HCT116 (cell line): ENCODE data around the gene MTERF4. TPM values are rescaled to one million over a fixed set of nuclear protein-coding genes. Genes with fewer than 3 reads are reported as not detected.

ENCODE experiments used
- ATAC-seq: fragments of 200-7000 bp; cut with Tn5 transposase; 2 replicates; pipeline ENCODE4 v1.9.1; 2020; ENCODE audit warnings: mild to moderate bottlenecking, moderate library complexity
- BruUV-seq: library from RNA; stranded (reverse); fragments of 400-500 nt; replicated peaks from 2 replicates; lab custom pipeline; 2021; lab: Mats Ljungman, UMichigan
- CTCF ChIA-PET: fragments of 300-600 bp; sonication (Branson Sonifier 250); formaldehyde crosslinking; loops from one replicate; lab custom pipeline; 2021; ENCODE audit warnings: antibody characterized with exemption; lab: Charles Lee
- POLR2A ChIA-PET: fragments of 300-600, 350-600 bp; sonication (Branson Sonifier 250); formaldehyde crosslinking; loops from one replicate; lab custom pipeline; 2021; ENCODE audit warnings: antibody characterized with exemption; lab: Charles Lee
- RAD21 ChIA-PET, 2 experiments: fragments of 300-600 bp; sonication (Branson Sonifier 250); formaldehyde crosslinking; loops; one replicate each; lab custom pipeline; 2023; ENCODE audit warnings: low total read pairs in 2 of 2; ENCODE audit not compliant: uncharacterized antibody in 2 of 2, unreplicated experiment in 2 of 2, low non-redundant PET in 1 of 2; lab: Charles Lee
- DNase-seq: peaks from one replicate; pipeline ENCODE4 v3.0.0-alpha.2; 2010; ENCODE audit warnings: low read depth, low spot score
- H2AFZ ChIP-seq: fragments of 200-600 bp; shearing (Covaris generic), sonication (generic); 2 replicates; pipeline ENCODE4 v1.6.1; 2017; ENCODE audit warnings: low read depth, mixed run types, mixed read lengths, antibody characterized with exemption, low read length; ENCODE audit not compliant: poor library complexity, severe bottlenecking
- H3K27ac ChIP-seq: 2 replicates; pipeline ENCODE4 v1.5.1; 2012; ENCODE audit warnings: low read depth, low read length
- H3K27me3 ChIP-seq: fragments of 200-600 bp; sonication (generic); 2 replicates; pipeline ENCODE4 v1.6.1; 2016; ENCODE audit warnings: mixed run types, low read length, mixed read lengths; ENCODE audit not compliant: insufficient read depth
- H3K36me3 ChIP-seq, 2 experiments: fragments of 200-500 bp in 1 of 2; fragments of 200-600 bp in 1 of 2; sonication (Bioruptor generic) in 1 of 2; sonication (generic) in 1 of 2; 2 replicates each; pipeline versions ENCODE4 v1.5.1 to v1.6.1; 2014 to 2016; ENCODE audit warnings: low read length in 2 of 2, inconsistent platforms in 1 of 2, mixed read lengths in 1 of 2, mixed run types in 1 of 2; ENCODE audit not compliant: insufficient read depth in 2 of 2, control insufficient read depth in 1 of 2
- H3K4me1 ChIP-seq, 2 experiments: fragments of 200-600 bp in 1 of 2; sonication (generic) in 1 of 2; 2 replicates each; pipeline versions ENCODE4 v1.5.1 to v1.6.1; 2012 to 2017; ENCODE audit warnings: low read length in 2 of 2, inconsistent platforms in 1 of 2, mild to moderate bottlenecking in 1 of 2, mixed read lengths in 1 of 2, mixed run types in 1 of 2, moderate library complexity in 1 of 2; ENCODE audit not compliant: insufficient read depth in 2 of 2, control insufficient read depth in 1 of 2
- H3K4me2 ChIP-seq: fragments of 200-600 bp; sonication (generic); 2 replicates; pipeline ENCODE4 v1.6.1; 2017; ENCODE audit warnings: mixed run types, low read length, mixed read lengths
- H3K4me3 ChIP-seq, 2 experiments: fragments of 200-600 bp in 1 of 2; sonication (generic) in 1 of 2; replicated peaks in 1 of 2; 2 replicates each; pipeline ENCODE4 v1.5.1; 2011 to 2016; ENCODE audit warnings: low read length in 2 of 2, control low read depth in 1 of 2, low read depth in 1 of 2, mild to moderate bottlenecking in 1 of 2, mixed read lengths in 1 of 2, mixed run types in 1 of 2
- H3K79me2 ChIP-seq: fragments of 200-600 bp; sonication (generic); 2 replicates; pipeline ENCODE4 v1.6.1; 2017; ENCODE audit warnings: mild to moderate bottlenecking, mixed run types, low read length, moderate library complexity, mixed read lengths; ENCODE audit not compliant: insufficient read depth
- H3K9ac ChIP-seq: fragments of 200-600 bp; sonication (generic); 2 replicates; pipeline ENCODE4 v1.6.1; 2016; ENCODE audit warnings: low read length, mixed read lengths
- H3K9me2 ChIP-seq: fragments of 200-600 bp; sonication (generic), shearing (Covaris generic); 2 replicates; pipeline ENCODE4 v1.6.1; 2017; ENCODE audit warnings: mixed run types, mild to moderate bottlenecking, moderate library complexity; ENCODE audit not compliant: insufficient read depth
- H3K9me3 ChIP-seq, 2 experiments: fragments of 200-500 bp in 1 of 2; fragments of 200-600 bp in 1 of 2; sonication (Bioruptor generic) in 1 of 2; sonication (generic) in 1 of 2; 2 replicates each; pipeline ENCODE4 v1.6.1; 2014 to 2017; ENCODE audit warnings: low read length in 2 of 2, mixed read lengths in 2 of 2, inconsistent platforms in 1 of 2, low read depth in 1 of 2, mild to moderate bottlenecking in 1 of 2, mixed run types in 1 of 2, moderate library complexity in 1 of 2; ENCODE audit not compliant: control insufficient read depth in 1 of 2, insufficient read depth in 1 of 2
- H4K20me1 ChIP-seq: fragments of 200-600 bp; sonication (generic), shearing (Covaris generic); 2 replicates; pipeline ENCODE4 v1.6.1; 2017; ENCODE audit warnings: mixed run types, mild to moderate bottlenecking, moderate library complexity; ENCODE audit not compliant: insufficient read depth
- CBX3 ChIP-seq: IDR thresholded peaks from 2 replicates; pipeline ENCODE4 v1.6.1; 2012; ENCODE audit warnings: low read depth
- CEBPB ChIP-seq: IDR thresholded peaks from 2 replicates; pipeline ENCODE4 v1.6.1; 2012; ENCODE audit warnings: low read depth
- CTCF ChIP-seq, 3 experiments: fragments of 200-600 bp in 1 of 3; sonication (generic) in 1 of 3; IDR thresholded peaks in 2 of 3; conservative IDR thresholded peaks in 1 of 3; 2 replicates each; pipeline ENCODE4 v1.5.1; 2012 to 2017; ENCODE audit warnings: low read depth in 2 of 3, low read length in 2 of 3, antibody characterized with exemption in 1 of 3, borderline replicate concordance in 1 of 3, control low read depth in 1 of 3, mild to moderate bottlenecking in 1 of 3, mixed read lengths in 1 of 3, mixed run types in 1 of 3, moderate library complexity in 1 of 3; ENCODE audit not compliant: insufficient read depth in 1 of 3
- EGR1 ChIP-seq: IDR thresholded peaks from 2 replicates; pipeline ENCODE4 v1.6.1; 2012; ENCODE audit warnings: low read depth
- ELF1 ChIP-seq: IDR thresholded peaks from 2 replicates; pipeline ENCODE4 v1.6.1; 2012; ENCODE audit warnings: low read depth, borderline replicate concordance
- EZH2 ChIP-seq: fragments of 200-600 bp; sonication (generic); IDR thresholded peaks from 2 replicates; pipeline ENCODE4 v1.6.1; 2017; ENCODE audit warnings: antibody characterized with exemption, mixed run types
- EZH2phosphoT487 ChIP-seq: fragments of 200-600 bp; IDR thresholded peaks from 2 replicates; pipeline ENCODE4 v1.6.1; 2018; ENCODE audit warnings: antibody characterized with exemption, borderline replicate concordance
- POLR2A ChIP-seq: IDR thresholded peaks from 2 replicates; pipeline ENCODE4 v1.7.0; 2011; ENCODE audit warnings: borderline replicate concordance; ENCODE audit not compliant: insufficient read depth, insufficient read length; ENCODE audit errors: extremely low read depth
- SIN3A ChIP-seq: IDR thresholded peaks from 2 replicates; pipeline ENCODE4 v1.6.1; 2012; ENCODE audit warnings: low read depth
- SRF ChIP-seq: IDR thresholded peaks from 2 replicates; pipeline ENCODE4 v1.6.1; 2012; ENCODE audit warnings: low read depth
- YY1 ChIP-seq: IDR thresholded peaks from 2 replicates; pipeline ENCODE4 v1.6.1; 2011; ENCODE audit warnings: low read length, low read depth, moderate library complexity, mild to moderate bottlenecking; ENCODE audit not compliant: insufficient replicate concordance; ENCODE audit errors: extremely low read depth
- ZNF274 ChIP-seq: fragments of 200-500 bp; sonication (Bioruptor generic); IDR thresholded peaks from 2 replicates; pipeline ENCODE4 v1.6.1; 2014; ENCODE audit warnings: mild to moderate bottlenecking, low read depth, low read length, inconsistent platforms
- intact Hi-C: fragments of 100-400 bp; cut with micrococcal nuclease; formaldehyde crosslinking; loops from 2 replicates; pipeline ENCODE4 v1.10.0; 2022
- total RNA-seq: library from RNA; stranded (reverse); gene quantifications from one replicate; pipeline ENCODE4 v1.2.1, GENCODE V29; 2021; ENCODE audit not compliant: unreplicated experiment
- TF ChIP-seq, protein P1 (sequence below): IDR thresholded peaks from 2 replicates; pipeline ENCODE4 v1.6.1; 2011; ENCODE audit warnings: mild to moderate bottlenecking, low read length, moderate library complexity; ENCODE audit not compliant: insufficient replicate concordance; ENCODE audit errors: extremely low read depth

Gene MTERF4
- total RNA-seq, 1 experiment from 2014 or later, result 25.5 TPM

GRCh38 chr2:241130316-241130715 lies 28.2 kb upstream of the MTERF4 start:
- CTCF ChIA-PET, result no interaction called here
- RAD21 ChIA-PET, result no interaction called here

More at GRCh38 chr2:241130316-241130715, 28.2 kb upstream of the MTERF4 start:
- no peak for TF ChIP-seq ELF1
- no peak for TF ChIP-seq SRF
- TF ChIP-seq CTCF (IDR thresholded peaks at IDR 0.05 in 2 of 3, conservative IDR thresholded peaks at IDR 0.05 in 1 of 3; ENCODE audit: borderline replicate concordance in 1 of 3, insufficient read depth in 1 of 3, low read depth in 2 of 3, low read length in 2 of 3), result no peak
- no peak for TF ChIP-seq YY1
- no peak for TF ChIP-seq CEBPB
- TF ChIP-seq, protein P1, sequence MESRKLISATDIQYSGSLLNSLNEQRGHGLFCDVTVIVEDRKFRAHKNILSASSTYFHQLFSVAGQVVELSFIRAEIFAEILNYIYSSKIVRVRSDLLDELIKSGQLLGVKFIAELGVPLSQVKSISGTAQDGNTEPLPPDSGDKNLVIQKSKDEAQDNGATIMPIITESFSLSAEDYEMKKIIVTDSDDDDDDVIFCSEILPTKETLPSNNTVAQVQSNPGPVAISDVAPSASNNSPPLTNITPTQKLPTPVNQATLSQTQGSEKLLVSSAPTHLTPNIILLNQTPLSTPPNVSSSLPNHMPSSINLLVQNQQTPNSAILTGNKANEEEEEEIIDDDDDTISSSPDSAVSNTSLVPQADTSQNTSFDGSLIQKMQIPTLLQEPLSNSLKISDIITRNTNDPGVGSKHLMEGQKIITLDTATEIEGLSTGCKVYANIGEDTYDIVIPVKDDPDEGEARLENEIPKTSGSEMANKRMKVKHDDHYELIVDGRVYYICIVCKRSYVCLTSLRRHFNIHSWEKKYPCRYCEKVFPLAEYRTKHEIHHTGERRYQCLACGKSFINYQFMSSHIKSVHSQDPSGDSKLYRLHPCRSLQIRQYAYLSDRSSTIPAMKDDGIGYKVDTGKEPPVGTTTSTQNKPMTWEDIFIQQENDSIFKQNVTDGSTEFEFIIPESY, result no peak
- no peak for TF ChIP-seq EGR1
- no peak for TF ChIP-seq EZH2
- TF ChIP-seq POLR2A, result no peak
- no peak for TF ChIP-seq EZH2phosphoT487
- TF ChIP-seq CBX3, result no peak
- TF ChIP-seq ZNF274, result no peak
- TF ChIP-seq SIN3A, result no peak
- no peak overlapping the region for H3K4me3 ChIP-seq
- no peak overlapping the region for H3K9ac ChIP-seq
- H3K9me2 ChIP-seq, result no peaks in the 10 kb centered on the region
- H3K4me2 ChIP-seq, result no peak overlapping the region
- H4K20me1 ChIP-seq, result no peaks in the 10 kb centered on the region
- no peak overlapping the region for H3K27ac ChIP-seq
- no peaks in the 10 kb centered on the region for H3K4me1 ChIP-seq
- peaks cover 2% of the 10 kb centered on the region in 2 experiments; a peak in 2 of 4 replicates for H3K36me3 ChIP-seq
- BruUV-seq, result no TSS peak
- intact Hi-C loops, result no loop called here
- no peak overlapping the region for H2AFZ ChIP-seq
- H3K9me3 ChIP-seq, result no peaks in the 10 kb centered on the region
- H3K27me3 ChIP-seq, result no peaks in the 10 kb centered on the region
- POLR2A ChIA-PET, result no interaction called here
- DNase-seq (no peak), ATAC-seq (no peak)
- H3K79me2 ChIP-seq, result no peaks in the 10 kb centered on the region
